ENCODE results near the gene RAET1G. TPM values are rescaled to one million over a fixed set of nuclear protein-coding genes. Genes with fewer than 3 reads are reported as not detected.

The RAET1G gene
- total RNA-seq, 1 donor from 2014 or later, result 3.8 TPM

DNA sequence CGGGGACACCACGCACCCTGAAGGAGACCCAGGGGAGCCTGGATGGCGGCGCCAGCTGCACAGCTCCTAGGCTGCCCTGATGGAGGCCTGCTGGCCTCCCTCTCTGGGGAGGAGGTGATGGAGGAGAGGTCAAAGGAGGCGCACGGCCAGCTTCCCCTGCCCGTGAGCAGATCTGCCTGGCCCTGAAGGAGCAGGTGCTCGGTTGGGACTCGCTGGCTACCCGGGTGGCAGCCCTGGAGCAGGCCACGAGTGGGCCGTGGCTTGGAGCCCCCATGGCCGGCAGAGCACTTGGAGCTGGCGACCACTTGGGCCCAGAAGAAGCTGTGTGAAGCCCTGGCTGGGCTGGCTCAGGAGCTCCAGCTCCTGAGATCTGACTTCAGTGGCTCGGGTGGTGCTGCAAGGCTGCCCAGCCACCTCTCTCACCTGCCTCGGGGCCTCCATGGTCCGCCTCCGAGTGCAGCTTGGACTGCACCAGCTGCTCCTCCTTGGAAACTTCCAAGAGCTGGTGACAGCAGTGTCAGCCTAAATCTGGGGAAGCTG is 17.5 kb downstream of the RAET1G start:
- peaks cover 2% of the 10 kb centered on the region for H3K27me3 Mint-ChIP-seq (ENCODE audit: unreplicated experiment)
- H3K36me3 Mint-ChIP-seq (ENCODE audit: low read depth, unreplicated experiment), result peaks cover 9% of the 10 kb centered on the region
- no peak overlapping the region for H3K4me3 Mint-ChIP-seq (ENCODE audit: unreplicated experiment)
- H3K9me3 Mint-ChIP-seq (ENCODE audit: unreplicated experiment), result peaks cover 6% of the 10 kb centered on the region
- no peak for DNase-seq (ENCODE audit: low spot score)
- no peak for TF ChIP-seq CTCF (IDR thresholded peaks at IDR 0.05; ENCODE audit: unreplicated experiment)
- H3K4me1 Mint-ChIP-seq (ENCODE audit: unreplicated experiment), result peaks cover 18% of the 10 kb centered on the region
- no peak overlapping the region for H3K27ac Mint-ChIP-seq (ENCODE audit: unreplicated experiment)

DNA sequence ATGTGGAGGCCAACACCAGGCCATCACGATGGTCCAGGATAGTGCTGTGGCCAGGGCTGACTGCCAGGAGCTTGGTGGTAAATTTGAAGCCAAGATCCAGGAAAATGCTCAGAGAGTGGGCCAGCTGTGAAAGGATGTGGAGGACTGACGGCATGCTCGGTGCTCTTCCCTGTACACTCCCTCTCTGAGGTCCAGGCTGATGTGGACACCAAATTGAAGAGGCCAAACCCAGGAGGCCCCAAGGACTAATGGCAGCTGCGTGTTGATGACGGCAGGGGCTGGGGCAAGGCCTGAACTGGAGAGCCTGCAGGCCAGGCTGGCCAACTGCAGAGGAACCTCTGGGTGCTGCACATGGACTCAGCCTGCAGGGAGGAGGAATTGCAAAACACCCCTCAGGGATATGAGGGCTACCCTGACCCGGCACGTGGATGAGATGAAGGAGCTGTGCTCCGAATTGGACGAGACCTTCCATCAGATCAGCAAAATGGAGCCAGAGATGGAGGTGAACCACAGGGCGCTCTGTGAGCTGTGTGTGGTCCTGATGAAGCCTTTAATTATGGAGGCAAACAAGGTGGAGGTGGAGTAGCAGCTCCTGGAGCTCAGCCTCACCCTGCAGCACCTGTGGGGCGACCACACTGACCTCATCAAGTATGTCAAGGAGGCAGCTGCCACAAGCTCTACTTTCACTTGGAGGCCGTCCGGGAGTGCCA is 18.1 kb downstream of the RAET1G start:
- no peak overlapping the region for H3K4me3 Mint-ChIP-seq (ENCODE audit: unreplicated experiment)
- peaks cover 6% of the 10 kb centered on the region for H3K9me3 Mint-ChIP-seq (ENCODE audit: unreplicated experiment)
- no peak overlapping the region for H3K27ac Mint-ChIP-seq (ENCODE audit: unreplicated experiment)
- peaks cover 7% of the 10 kb centered on the region for H3K36me3 Mint-ChIP-seq (ENCODE audit: low read depth, unreplicated experiment)
- H3K27me3 Mint-ChIP-seq (ENCODE audit: unreplicated experiment), result peaks cover 2% of the 10 kb centered on the region
- DNase-seq (ENCODE audit: low spot score), result no peak
- H3K4me1 Mint-ChIP-seq (ENCODE audit: unreplicated experiment), result peaks cover 18% of the 10 kb centered on the region
- TF ChIP-seq CTCF (IDR thresholded peaks at IDR 0.05; ENCODE audit: unreplicated experiment), result no peak

- TF ChIP-seq CTCF (IDR thresholded peaks at IDR 0.05; ENCODE audit: unreplicated experiment), result no peak
- no peak for DNase-seq (ENCODE audit: low spot score)
Observed at GRCh38 chr6:149903938-149904611, 18.8 kb downstream of the RAET1G start.

GRCh38 chr6:149901444-149902140 is 21.3 kb downstream of the RAET1G start:
- Mint-ChIP-seq H3K27me3 (ENCODE audit: unreplicated experiment) (peaks cover 6% of the 10 kb centered on the region), H3K27ac (ENCODE audit: unreplicated experiment) (no peak overlapping the region), H3K36me3 (ENCODE audit: low read depth, unreplicated experiment) (no peaks in the 10 kb centered on the region), H3K4me1 (ENCODE audit: unreplicated experiment) (peaks cover 16% of the 10 kb centered on the region), H3K9me3 (ENCODE audit: unreplicated experiment) (no peaks in the 10 kb centered on the region), H3K4me3 (ENCODE audit: unreplicated experiment) (no peak overlapping the region)
- no peak for TF ChIP-seq CTCF (IDR thresholded peaks at IDR 0.05; ENCODE audit: unreplicated experiment)
- no peak for DNase-seq (ENCODE audit: low spot score)

More at GRCh38 chr6:149903938-149904611, 18.8 kb downstream of the RAET1G start:
- Mint-ChIP-seq H3K4me3 (ENCODE audit: unreplicated experiment) (no peak overlapping the region), H3K36me3 (ENCODE audit: low read depth, unreplicated experiment) (peaks cover 7% of the 10 kb centered on the region), H3K27ac (ENCODE audit: unreplicated experiment) (no peak overlapping the region), H3K9me3 (ENCODE audit: unreplicated experiment) (peaks cover 6% of the 10 kb centered on the region), H3K27me3 (ENCODE audit: unreplicated experiment) (peaks cover 2% of the 10 kb centered on the region), H3K4me1 (ENCODE audit: unreplicated experiment) (peaks cover 18% of the 10 kb centered on the region)
